H1 (cell line): ENCODE measurements around the gene TNS3. TPM values are rescaled to one million over a fixed set of nuclear protein-coding genes. Genes with fewer than 3 reads are reported as not detected.

Source experiments
- KDM4A ChIP-seq: IDR thresholded peaks from one replicate; pipeline ENCODE4 v1.7.1; 2012; ENCODE audit warnings: low read depth, mild to moderate bottlenecking, moderate library complexity, low read length, inconsistent platforms; ENCODE audit not compliant: severe bottlenecking
- polyA plus RNA-seq, 7 experiments: library from polyadenylated mRNA; depleted of rRNA in 3 of 7; stranded (reverse) in 5 of 7; unstranded in 2 of 7; fragments of >200 nt in 5 of 7; fragments of 200-250 nt in 2 of 7; gene quantifications; 1 replicate in 5 of 7; 2 replicates in 1 of 7; 4 replicates in 1 of 7; pipeline versions ENCODE4 v1.2.1 to v1.2.3, GENCODE V29; 2011 to 2013; ENCODE audit warnings: missing spikeins in 2 of 7, mixed read lengths in 2 of 7
- total RNA-seq: library from RNA; stranded (reverse); fragmentation: NEBNext Ultra II Directional; extraction: Animal tissue kit (Norgen Biotek cat#: 25700); gene quantifications from 2 replicates; pipeline ENCODE4 v1.2.1, GENCODE V29; 2021

Gene TNS3
- total and polyA plus RNA-seq, 2 of the 8 experiments (the other 6 are each of a cell fraction or from before 2014, with no cell fraction given), result 11.9 to 24.2 TPM

GRCh38 chr7:47346377-47346914 lies 235.5 kb downstream of the TNS3 start (continued):
- no peak for TF ChIP-seq KDM4A
- TF ChIP-seq, all 59 proteins: peak for 0
